ENCODE measurements around the gene TESK2.

DNA sequence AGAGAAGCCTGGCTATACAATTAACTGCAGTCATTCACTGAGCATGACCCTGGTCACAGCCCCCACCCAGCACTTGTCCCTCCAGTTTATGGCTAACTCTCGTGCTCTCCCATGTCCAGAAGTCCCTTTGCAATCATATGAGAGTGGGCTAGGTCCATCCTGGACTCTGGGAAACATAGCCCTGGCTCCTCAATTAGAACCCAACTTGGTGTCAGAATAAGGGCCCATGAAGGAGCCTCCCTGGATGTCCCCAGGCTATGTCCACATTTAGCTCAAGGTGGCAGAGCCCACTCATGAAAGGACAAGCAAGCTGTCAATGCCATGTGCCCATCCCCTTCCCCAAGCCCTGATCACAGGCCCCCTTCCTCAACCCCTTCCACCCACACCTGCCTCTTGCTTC, 191.7 kb downstream of the TESK2 start:
- TF ChIP-seq, protein P1, sequence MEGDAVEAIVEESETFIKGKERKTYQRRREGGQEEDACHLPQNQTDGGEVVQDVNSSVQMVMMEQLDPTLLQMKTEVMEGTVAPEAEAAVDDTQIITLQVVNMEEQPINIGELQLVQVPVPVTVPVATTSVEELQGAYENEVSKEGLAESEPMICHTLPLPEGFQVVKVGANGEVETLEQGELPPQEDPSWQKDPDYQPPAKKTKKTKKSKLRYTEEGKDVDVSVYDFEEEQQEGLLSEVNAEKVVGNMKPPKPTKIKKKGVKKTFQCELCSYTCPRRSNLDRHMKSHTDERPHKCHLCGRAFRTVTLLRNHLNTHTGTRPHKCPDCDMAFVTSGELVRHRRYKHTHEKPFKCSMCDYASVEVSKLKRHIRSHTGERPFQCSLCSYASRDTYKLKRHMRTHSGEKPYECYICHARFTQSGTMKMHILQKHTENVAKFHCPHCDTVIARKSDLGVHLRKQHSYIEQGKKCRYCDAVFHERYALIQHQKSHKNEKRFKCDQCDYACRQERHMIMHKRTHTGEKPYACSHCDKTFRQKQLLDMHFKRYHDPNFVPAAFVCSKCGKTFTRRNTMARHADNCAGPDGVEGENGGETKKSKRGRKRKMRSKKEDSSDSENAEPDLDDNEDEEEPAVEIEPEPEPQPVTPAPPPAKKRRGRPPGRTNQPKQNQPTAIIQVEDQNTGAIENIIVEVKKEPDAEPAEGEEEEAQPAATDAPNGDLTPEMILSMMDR (conservative IDR thresholded peaks at IDR 0.05; ENCODE audit: low read length), result no peak
- TF ChIP-seq EZH2phosphoT487 (IDR thresholded peaks at IDR 0.05; ENCODE audit: borderline replicate concordance), result no peak
